ENCODE measurements around the gene LTBP3. TPM values are rescaled to one million over a fixed set of nuclear protein-coding genes. Genes with fewer than 3 reads are reported as not detected.

Gene LTBP3
- total and polyA plus RNA-seq, 2 of the 13 experiments (the other 11 are each of a cell fraction or from before 2014, with no cell fraction given), result 12.2 to 68.1 TPM

DNA sequence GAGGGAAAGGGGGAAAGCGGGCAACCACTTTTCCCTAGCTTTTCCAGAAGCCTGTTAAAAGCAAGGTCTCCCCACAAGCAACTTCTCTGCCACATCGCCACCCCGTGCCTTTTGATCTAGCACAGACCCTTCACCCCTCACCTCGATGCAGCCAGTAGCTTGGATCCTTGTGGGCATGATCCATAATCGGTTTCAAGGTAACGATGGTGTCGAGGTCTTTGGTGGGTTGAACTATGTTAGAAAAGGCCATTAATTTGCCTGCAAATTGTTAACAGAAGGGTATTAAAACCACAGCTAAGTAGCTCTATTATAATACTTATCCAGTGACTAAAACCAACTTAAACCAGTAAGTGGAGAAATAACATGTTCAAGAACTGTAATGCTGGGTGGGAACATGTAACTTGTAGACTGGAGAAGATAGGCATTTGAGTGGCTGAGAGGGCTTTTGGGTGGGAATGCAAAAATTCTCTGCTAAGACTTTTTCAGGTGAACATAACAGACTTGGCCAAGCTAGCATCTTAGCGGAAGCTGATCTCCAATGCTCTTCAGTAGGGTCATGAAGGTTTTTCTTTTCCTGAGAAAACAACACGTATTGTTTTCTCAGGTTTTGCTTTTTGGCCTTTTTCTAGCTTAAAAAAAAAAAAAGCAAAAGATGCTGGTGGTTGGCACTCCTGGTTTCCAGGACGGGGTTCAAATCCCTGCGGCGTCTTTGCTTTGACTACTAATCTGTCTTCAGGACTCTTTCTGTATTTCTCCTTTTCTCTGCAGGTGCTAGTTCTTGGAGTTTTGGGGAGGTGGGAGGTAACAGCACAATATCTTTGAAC, 52.5 kb downstream of the LTBP3 start:
- Histone ChIP-seq H4K20me1 (ENCODE audit: insufficient read depth, low read length) (peaks cover 68% of the 10 kb centered on the region), H3K36me3 (replicated peaks in 1 of 2; ENCODE audit: control insufficient read depth in 1 of 2, insufficient read depth in 2 of 2, low read length in 2 of 2) (peaks cover 6 to 40% of the 10 kb centered on the region in 2 experiments), H3K9me3 (ENCODE audit: low read length) (no peaks in the 10 kb centered on the region), H3K27me3 (ENCODE audit: control insufficient read depth in 1 of 2, insufficient read depth in 2 of 2, low read length in 2 of 2) (no peaks in the 10 kb centered on the region; a peak in 2 of 5 replicates), H3K9ac (ENCODE audit: insufficient read depth, low read depth, low read length) (0 out of 2 replicates have a peak overlapping the region, but pooled peaks have one; percentile 42), H3K4me2 (ENCODE audit: low read depth, low read length) (peak overlapping the region; percentile 78), H3K4me1 (ENCODE audit: insufficient read depth, low read length) (peaks cover 63% of the 10 kb centered on the region), H2AFZ (ENCODE audit: low read length) (no peak overlapping the region), H3K79me2 (ENCODE audit: insufficient read depth, low read length) (peaks cover 55% of the 10 kb centered on the region), H3K27ac (ENCODE audit: extremely low read length, insufficient read depth, low read length) (no peak overlapping the region), H3K4me3 (replicated peaks in 1 of 3; ENCODE audit: insufficient read depth in 1 of 3, low read depth in 2 of 3, low read length in 3 of 3) (peak overlapping the region in 1 of 3 experiments; percentile 93; a peak in 1 of 6 replicates)
- BruUV-seq (replicated peaks), result no TSS peak
- TF ChIP-seq PCBP2 (optimal IDR thresholded peaks at IDR 0.05; ENCODE audit: low read depth, low read length, poor library complexity, severe bottlenecking) (no peak), PHF20 (CRISPR knock-in tag; IDR thresholded peaks at IDR 0.05) (no peak), MAFG (CRISPR knock-in tag; IDR thresholded peaks at IDR 0.05) (no peak), RBM22 (optimal IDR thresholded peaks at IDR 0.05; ENCODE audit: low read length) (peak; percentile 96), POLR2G (IDR thresholded peaks at IDR 0.05; ENCODE audit: low read depth, low read length) (peak; percentile 53), POLR2AphosphoS2 (IDR thresholded peaks at IDR 0.05; ENCODE audit: low read depth, low read length) (peak; percentile 88; the same call in 1 of the 2 replicates), ZNF230 (CRISPR knock-in tag; IDR thresholded peaks at IDR 0.05) (no peak), ZNF564 (CRISPR knock-in tag; IDR thresholded peaks at IDR 0.05) (no peak), DNMT3B (CRISPR knock-in tag; conservative IDR thresholded peaks at IDR 0.05) (0 out of 2 replicates have a peak, but pooled peaks have one; percentile 7), RBFOX2 (IDR thresholded peaks at IDR 0.05; ENCODE audit: low read depth, low read length) (peak; percentile 48), POLR2A (IDR thresholded peaks at IDR 0.05; ENCODE audit: insufficient read depth in 1 of 2, low read depth in 2 of 2, low read length in 2 of 2) (peak; percentile 51 to 77; a peak in 3 of 4 replicates), SMAD3 (CRISPR knock-in tag; IDR thresholded peaks at IDR 0.05) (no peak), MLLT10 (CRISPR knock-in tag; IDR thresholded peaks at IDR 0.05) (no peak), NPAS2 (CRISPR knock-in tag; IDR thresholded peaks at IDR 0.05; ENCODE audit: borderline replicate concordance) (no peak), ASH2L (IDR thresholded peaks at IDR 0.05; ENCODE audit: insufficient read length, low read depth, low read length) (peak; percentile 33), MBD4 (IDR thresholded peaks at IDR 0.05; ENCODE audit: borderline replicate concordance, low read length) (peak; percentile 42; the same call in 1 of the 2 replicates)
- ATAC-seq, result no peak
- in situ Hi-C loops (cut with HindIII; ENCODE audit: extremely low pct_ligation_motif_present, low pct_unique_long_range_greater_than_20kb) (loop anchor here (5.0 to 10.0 kb wide), 2 partner anchors 33 to 51 kb away; no protein-coding TSS in a partner anchor), intact Hi-C loops (cut with micrococcal nuclease; ENCODE audit: unreplicated experiment) (no loop called here)
- ChIA-PET CTCF (ENCODE audit: low intra/inter-chr PET ratio, low total read pairs) (no interaction called here), POLR2A (interaction anchor here (1.3 to 27.3 kb wide), 14 partner anchors 7 to 148 kb away, joined by 3 to 1590 read pairs (median 12); partner anchors contain the start of genes FRMD8, MALAT1, NEAT1 and SCYL1)
- WGBS (ENCODE audit: low lambda C conversion rate), result 81% methylated on average over 12 of the region's 12 CpGs
- no peak for FAIRE-seq
- DNase-seq (ENCODE audit: low spot score), result no peak
